GM19023 (cell line): ENCODE results near the gene ATG7.
"Not testable (repeated sequence)": the region's sequence is repeated elsewhere in the genome, so short reads cannot be mapped to it uniquely, and the experiment has no call there.

Experiments used
- ATAC-seq: cut with Tn5 transposase; IDR thresholded peaks from one replicate; pipeline ENCODE4 v1.9.1; 2021; ENCODE audit warnings: mild to moderate bottlenecking, moderate library complexity; ENCODE audit not compliant: unreplicated experiment

ATG7 gene

DNA sequence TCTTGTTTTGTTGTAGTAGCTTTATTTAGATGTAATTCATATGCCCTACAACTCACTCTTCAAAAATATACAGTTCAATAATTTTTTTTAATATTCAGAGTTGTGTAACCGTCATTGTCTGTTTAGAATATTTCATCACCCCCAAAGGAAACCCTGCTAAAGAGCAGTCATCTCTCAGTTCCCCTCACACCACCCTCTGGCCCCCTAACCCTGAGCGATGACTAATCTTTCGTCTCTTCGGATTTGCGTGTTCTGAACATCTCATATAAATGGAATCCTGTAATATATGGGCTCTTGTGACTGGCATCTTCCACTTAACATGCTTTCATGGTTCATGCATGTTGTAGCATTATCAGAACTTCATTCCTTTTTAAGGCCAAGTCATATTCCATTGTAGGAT is 183.8 kb downstream of the ATG7 start:
- ATAC-seq, result no peak

DNA sequence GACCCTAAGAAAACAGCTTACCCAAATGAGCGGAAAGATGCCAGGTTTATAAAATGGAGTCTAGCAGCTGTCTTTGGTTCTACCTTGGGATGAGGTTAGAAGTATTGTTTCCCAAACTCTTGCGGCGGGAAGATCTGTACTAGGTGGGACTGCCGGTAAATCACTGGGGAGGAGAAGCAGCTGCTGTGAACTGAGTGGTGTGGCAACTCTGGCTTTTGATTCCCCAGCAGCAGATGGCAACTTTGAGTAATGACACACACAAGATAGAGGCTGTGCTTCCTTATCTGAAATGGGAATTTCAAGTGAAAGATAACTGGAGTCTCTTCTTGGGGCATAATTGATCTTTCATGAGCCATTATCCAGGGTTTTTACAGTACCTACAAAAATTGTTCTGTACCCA is 184.9 kb downstream of the ATG7 start:
- no peak for ATAC-seq

DNA sequence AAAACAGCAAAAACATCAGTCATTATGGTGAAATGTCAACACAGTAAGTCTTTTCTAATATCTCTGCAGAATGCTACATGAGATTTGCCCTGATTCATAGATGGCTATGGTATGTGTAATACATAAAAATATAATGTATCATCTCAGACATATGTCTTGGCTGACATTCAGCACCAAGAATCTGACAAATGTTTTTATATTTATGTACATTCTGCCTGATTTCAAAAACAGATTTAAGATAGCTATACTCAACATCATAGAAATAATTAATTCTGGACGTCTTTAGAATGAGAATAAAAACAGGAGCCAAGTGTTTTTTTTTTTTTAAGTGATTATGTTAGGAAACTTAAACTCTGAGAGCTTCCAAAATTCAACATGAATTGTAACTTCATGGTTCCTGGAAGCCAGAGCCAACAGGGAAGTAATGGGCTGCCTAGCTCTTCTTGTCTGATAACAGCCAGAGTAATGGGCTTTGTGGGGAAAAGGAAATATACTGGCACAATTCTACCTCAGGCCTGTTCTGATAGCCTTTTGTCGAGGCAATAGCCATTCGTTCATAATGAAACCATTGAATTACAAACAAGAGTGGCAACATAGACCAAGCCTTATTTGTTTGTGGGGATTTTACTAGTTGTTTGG is 187.1 kb downstream of the ATG7 start:
- ATAC-seq, result no peak

DNA sequence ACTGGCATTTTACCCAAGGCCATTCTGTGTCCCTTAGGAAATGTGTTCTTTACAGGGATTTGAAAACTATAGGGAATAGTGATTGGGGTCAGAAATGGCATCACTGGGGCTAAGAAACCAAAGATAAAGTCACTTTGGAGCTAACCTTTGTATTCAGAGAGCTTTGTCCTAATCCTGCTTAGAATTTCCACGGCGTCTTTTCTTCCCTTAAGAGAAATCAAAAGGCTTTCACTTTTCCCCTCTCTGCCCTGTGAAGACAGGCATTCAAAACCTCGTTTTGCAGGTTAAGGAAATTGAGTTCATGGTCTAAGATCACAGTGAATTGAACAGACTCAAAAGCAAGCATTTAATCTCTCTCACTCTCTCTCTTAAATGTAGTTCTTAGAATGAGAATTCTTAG is 189.0 kb downstream of the ATG7 start:
- no peak for ATAC-seq

DNA sequence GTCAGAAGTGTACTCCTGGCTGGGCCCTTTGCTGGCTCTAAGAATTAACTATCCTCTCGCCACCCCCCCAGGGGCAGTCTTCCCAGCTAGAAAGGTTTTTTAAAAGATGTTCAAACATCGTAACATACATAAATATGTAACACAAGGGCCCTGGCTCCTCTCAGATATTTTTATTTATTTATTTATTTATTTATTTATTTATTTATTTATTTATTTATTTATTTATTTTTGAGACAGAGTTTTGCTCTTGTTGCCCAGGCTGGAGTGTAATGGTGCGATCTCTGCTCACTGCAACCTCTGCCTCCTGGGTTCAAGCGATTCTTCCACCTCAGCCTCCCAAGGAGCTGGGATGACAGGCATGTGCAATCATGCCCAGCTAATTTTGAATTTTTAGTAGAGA is 190.5 kb downstream of the ATG7 start:
- not testable (repeated sequence) for ATAC-seq

DNA sequence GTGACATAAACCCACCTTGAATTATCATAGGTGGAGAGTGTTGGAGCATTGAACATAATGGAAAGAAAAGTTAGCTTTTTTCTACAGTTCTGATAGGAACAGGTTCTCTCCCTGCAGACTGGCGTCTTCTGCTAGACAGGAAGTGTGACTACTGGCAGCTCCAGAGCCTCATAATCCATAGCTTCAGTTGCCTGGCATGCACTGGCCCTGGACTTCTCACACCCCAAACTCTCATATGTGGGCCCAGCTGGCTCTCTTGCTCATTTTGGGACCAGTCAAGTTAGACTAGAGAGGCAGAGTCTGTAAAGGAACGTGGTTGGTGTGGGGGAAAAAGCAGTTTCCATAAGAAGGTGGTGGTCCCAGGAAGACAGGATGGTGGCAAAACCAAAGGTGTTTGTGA is 191.4 kb downstream of the ATG7 start:
- no peak for ATAC-seq

DNA sequence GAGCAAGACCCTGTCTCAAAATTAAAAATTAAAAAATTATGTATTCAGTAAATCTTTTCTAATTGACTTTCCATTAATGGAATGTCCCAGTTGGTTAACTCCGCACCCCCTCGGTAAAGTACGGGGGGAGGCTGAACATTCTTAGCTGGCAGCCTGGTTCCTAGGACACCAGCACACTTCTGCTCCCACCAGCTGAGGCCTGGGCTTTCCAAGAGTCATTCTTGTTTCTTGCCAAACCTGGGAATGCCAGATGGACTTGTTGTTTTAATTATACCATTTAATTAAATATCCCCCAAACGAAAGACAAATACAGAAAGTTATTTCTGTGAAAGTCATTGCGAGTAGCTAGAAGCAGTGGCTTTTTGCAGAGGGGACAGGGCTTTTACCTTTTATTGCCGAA is 192.2 kb downstream of the ATG7 start:
- no peak for ATAC-seq

DNA sequence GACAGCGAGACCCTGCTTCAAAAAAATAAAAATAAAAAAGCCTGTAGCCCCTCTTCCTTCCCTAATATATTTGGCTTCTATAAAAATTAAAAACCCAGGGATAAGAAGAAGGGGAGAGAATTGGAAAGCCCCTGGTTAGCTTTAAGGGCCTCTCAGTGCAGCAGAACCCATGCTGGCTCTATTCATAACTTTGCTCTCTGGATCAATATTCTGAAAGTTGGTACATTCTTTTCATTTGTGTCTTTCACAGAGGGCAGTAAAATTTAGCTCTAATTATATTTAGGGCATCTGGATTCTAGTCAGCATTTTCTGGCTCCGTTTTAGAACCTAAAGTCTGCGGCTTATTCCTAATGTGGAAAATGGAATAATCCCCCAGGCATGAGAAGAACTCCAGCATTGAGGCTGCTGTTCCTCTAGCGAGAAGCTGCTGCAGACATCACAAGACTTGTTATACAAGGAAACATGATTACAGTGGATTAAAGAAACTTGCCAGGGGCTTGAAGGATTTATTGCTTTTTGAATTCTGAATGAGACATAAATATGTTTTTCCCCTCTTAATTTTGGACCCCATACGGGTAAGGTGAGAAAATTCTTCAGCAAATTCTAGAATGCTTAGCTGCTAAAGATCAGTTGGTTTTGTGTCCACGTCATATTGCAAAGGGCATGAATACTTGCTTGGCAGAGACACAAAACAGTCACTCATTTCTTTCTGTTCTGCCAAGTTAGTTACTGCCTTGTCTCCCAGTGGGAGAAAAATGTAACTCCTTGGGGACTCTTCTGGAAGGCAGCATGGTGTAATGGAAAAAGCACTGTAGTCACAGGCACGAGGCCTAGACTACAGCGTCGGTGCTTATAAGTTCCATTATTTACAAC is 193.8 kb downstream of the ATG7 start:
- ATAC-seq, result no peak

DNA sequence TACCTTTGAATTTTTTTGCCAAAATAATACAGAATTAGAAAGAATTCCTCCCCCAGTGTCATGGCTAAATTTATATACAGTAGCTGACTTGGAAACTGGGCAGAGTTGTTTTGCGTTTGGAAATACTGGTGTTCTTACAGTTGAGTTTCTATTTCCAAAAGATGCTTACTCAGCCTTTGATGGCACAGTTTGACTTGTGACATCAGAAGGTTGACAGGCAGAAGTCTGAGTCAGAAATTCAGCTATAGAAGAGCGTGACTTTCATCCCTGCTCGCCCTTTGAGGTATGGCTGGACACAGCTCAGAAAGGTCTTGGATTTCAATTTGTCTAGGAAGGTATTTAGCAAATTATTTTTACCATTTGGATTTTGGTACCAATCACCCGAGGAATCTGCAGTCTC is 195.7 kb downstream of the ATG7 start:
- ATAC-seq, result no peak

DNA sequence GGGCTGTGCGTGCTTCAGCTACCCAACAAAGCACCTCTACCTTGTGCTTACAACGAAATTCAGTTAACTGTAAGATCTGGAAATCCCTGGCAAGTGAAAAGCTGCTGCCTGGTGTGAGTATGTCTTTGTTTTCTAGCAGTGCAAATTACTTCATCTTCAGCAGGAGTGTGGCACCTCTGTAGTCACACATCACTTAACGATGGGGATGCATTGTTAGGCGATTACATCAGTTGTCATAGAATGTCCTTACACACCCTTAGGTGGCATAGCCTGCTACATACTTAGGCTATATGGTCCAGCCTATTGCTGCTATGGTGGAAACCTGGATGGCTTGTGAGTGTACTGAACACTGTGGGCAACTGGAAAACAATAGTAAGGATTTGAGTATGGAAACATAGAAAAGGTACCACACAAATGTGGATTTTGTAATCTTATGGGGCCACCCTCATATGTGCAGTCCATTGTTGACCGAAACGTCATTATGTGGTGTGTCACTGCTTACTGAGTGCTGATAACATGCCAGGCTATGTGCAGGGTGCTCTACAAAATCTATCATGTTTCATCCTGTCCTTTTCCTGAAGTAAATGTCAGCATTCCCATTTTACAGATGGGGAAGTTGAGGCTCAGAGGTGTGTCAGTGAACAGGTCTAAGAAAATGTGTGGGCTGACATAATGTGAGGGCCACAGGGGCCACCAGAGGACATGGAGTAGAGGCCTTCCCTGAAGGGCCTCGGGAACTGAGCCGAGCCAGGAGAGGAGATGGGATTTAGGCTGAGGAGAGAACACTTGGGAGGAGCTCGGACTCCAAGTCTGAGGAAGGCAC is 198.0 kb downstream of the ATG7 start:
- no peak for ATAC-seq

DNA sequence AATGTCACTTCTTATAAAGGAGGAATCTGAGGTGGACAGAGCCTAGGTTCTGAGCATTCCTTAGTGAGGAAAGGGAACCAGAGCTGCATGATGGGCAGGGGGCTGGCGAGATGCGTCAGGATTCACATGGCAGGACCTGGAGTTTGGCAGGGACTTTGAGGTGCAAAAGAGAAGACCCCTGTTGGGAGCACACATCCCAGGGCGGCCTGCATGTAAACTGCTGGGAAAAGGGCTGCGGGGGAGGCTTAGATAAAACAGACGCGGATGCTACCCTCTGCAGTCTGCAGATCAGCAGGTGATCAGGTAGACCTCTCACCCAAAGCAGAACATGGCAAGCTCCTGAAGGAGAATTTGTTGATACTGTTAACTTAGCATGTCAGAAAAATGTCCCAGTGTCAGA is 203.1 kb downstream of the ATG7 start:
- no peak for ATAC-seq

DNA sequence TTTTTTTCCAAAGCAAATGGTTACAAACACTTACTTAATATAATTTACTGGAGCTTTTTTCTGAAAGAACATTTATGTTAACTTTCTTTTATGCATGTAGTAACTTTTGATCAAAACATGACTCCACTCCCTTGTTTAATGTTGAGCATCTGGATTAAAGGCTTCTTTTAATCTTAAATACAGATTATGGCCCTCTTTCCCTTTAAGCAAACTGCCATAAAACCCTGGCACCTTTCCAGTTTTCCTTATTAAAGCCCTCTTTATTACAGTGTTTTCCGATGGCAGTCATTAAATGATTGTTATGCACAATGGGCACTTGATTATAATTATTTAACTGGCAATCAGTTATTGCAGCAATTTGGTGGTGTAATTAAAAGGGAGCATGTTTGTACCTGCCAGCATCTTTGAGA is 204.5 kb downstream of the ATG7 start:
- no peak for ATAC-seq

DNA sequence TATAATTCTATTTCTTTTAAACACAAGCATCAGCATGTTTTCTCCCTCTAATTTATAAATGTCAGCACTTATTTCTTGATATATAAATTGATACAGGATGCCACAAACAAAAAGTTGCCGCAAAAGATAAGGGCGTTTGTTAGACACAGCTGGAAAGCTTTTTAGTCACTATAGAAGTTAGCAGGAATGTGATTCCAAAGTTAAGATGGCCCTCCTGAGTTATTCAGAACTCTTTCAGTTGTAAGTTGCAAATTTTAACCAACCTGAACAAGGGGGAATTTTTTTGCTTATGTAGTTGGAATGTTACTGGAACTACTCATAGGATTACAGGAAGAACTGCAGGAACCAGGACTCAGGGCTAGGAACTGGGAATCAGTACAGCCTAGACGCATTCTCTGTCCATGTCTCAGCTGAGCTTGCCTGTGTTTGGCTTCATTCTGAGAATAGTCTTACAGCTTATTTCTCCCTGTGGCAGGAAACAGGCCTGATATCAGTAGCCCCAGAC is 205.3 kb downstream of the ATG7 start:
- ATAC-seq, result no peak

DNA sequence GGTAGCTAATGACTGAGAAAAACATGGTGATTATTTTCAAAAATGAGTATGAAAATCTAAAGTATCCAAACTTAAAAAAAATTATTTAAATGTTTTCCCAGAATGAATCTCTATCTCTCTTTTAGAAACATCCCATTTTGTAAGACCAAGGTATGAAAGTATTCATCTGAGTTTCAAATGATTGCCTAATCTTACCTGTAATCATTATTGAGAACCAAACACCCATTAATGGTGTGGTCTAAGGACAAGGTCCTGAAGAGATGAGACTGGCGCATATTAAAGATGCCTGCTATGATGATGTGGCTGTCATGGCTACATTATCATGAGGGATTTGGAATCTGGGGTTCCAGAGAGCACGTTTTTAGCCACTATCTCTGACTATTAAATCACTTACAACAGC is 206.0 kb downstream of the ATG7 start:
- no peak for ATAC-seq

DNA sequence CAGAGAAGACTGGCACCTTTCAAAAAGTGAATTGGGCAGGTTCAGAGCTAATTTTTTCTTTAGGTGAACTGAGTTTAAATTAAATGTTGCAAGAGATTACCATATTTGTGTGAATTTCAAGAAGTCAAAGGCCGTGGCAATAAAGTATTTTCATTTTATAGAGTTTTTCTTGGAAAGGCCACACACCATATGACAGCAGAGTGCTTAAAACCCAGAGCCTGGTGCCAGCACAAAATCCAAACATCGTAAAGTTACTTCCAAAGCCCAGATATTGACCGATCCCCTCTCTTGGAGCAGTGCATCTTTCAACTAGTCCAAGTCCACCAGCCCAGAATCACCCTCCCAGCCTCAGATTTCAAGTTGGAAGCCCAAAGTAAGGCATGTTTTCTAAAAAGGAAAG is 207.0 kb downstream of the ATG7 start:
- ATAC-seq, result no peak

DNA sequence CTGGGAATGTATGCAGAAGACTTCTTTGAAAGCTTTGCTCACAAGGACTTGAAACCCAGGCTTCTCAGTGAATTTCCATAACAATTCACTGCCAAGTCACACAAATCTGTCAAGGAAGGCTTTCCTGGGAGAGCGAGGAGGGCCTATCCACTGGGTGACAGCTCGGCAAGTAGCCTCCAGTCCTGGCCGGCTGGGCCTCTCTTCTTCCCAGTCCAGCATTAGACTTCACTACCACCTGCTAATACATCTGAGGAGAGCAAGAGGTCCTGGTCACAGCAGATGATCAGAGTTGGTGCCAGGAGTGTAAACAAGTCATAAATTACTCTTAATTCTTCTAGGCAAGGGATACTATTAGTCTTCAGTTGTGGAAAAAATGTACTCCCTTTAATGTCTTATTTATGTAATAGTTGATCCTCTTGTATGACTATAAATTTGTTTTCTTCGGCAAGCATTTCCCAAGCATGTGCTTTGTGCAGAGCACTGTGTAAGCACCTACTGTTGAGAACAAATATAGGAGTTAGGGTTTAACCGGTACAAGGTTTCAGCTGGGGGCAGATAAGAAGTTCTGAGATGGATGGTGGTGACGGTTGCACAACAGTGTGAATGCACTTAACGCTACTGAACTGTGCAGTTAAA is 208.6 kb downstream of the ATG7 start:
- ATAC-seq, result no peak

DNA sequence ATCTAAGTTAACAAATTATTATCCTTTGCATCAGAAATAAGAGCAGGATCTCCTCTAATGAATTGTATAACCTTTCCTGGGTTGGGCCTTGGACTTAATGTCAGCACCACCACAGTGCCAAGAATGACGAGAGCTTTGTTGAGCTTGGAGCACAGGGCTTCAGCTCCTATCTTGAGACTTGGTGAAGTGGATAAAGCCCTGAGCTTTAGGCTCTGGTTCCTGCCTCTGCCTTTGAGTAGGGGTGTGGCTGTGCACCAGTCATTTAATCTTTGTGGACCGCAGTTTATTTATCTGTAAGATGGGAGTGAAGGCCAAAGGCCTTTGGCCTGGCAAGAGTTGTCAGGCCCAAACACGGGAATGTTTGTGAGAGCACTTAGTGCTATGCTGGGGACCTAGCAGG is 209.4 kb downstream of the ATG7 start:
- ATAC-seq, result no peak

DNA sequence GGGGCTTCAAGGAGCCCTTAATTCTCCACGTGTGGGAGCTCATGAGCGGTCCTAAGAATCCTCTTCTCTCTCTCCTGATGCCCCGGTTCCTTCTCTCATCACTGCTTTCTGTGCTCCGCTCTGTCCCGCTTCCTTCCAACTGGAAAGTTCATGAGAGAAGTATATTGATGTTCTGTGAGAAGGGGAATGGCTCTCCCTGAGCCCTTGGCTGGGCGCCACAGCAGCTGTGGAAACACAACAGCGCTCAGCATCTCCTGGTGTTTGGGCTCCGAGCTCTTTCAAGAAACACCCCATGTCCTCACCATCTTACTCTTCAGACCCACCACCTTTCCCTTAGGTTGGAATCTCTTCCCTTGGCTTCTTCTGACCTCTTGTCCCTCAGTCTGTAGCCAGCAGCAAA is 209.8 kb downstream of the ATG7 start:
- no peak for ATAC-seq

DNA sequence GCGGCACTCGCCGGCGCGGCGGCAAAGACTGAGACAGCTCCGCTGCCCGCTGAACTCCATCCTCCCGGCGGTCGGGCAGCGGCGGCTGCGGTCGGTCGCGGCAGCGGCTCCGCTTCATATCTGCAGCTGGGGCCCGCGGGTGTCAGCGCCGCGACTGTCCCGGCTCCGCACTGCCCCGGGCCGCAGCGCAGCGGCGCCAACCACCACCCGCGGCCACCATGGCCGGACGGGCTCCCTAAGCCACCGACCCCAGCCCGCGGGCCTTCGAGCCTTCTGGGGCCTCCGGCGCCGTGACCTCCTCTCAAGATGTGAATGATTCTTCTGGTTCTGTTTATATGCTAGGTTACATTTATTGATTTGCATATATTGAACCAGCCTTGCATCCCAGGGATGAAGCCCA is 216.2 kb downstream of the ATG7 start:
- not testable (repeated sequence) for ATAC-seq

DNA sequence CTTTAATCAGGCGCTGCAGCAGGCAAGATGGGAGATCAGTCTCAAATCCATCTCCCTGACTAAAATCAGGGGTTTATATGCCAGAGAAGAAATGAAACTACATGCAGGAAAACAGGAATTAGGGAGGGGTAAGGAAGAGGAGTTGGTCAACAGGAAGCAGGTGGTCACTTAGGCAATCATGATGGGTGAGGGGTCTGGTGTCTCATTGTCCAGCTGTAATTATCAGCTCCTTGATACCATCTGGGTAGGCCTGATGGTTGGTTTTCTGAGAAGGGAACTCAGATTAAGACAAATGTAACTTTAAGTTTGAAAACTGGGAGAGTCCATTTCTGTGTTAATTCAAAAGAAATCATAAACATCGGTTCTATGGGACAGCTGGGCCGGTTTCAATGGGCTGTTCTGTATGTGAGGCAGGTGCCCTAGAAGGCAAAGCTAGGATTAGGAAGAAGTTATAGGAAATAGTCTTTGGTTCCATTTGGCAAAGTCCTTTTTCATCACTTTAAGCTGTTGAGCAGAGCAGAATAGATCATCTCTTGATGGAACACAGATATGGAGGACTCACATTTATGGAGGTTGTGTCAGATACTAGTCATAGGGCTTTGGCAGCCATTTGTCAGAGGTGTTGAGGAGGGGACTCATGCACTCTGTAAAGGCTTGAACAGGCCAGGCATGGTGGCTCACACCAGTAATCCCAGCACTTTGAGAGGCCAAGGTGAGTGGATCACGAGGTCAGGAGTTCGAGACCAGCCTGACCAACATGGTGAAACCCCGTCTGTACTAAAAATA is 222.1 kb downstream of the ATG7 start:
- ATAC-seq, result no peak
